T-helper 1 cell treated with Interleukin-12 subunit alpha and Interleukin-12 subunit beta and Interleukin-4 antibody, amounts not matched to agents 30 μg/mL and 1 μg/mL, for 36 hours (primary cell): ENCODE measurements around the gene HDDC2.

ENCODE experiments used
- H3K27ac Mint-ChIP-seq: one replicate; pipeline ENCODE4 v1.8.0; 2021; ENCODE audit warnings: mild to moderate bottlenecking, mixed read lengths
- H3K27me3 Mint-ChIP-seq: one replicate; pipeline ENCODE4 v1.8.0; 2021; ENCODE audit warnings: low read depth, mixed read lengths
- H3K36me3 Mint-ChIP-seq: one replicate; pipeline ENCODE4 v1.8.0; 2021; ENCODE audit warnings: low read depth, mixed read lengths
- H3K4me1 Mint-ChIP-seq: one replicate; pipeline ENCODE4 v1.8.0; 2021; ENCODE audit warnings: low read depth, mixed read lengths
- H3K4me3 Mint-ChIP-seq: one replicate; pipeline ENCODE4 v1.8.0; 2021; ENCODE audit warnings: mild to moderate bottlenecking, moderate library complexity, mixed read lengths
- H3K9me3 Mint-ChIP-seq: one replicate; pipeline ENCODE4 v1.8.0; 2021; ENCODE audit warnings: mixed read lengths

The HDDC2 gene

GRCh38 chr6:125301435-125302391, at the start of gene HDDC2:
TSS of gene HDDC2 (minus strand) at chr6:125301967. CDS start at chr6:125301932, 35 bp downstream.
- peaks cover 25% of the 10 kb centered on the region for H3K36me3 Mint-ChIP-seq
- peak within 1 kb of the TSS; percentile 90 for H3K27ac Mint-ChIP-seq
- peaks cover 24% of the 10 kb centered on the region for H3K27me3 Mint-ChIP-seq
- no peaks in the 10 kb centered on the region for H3K9me3 Mint-ChIP-seq
- peaks cover 38% of the 10 kb centered on the region for H3K4me1 Mint-ChIP-seq
- H3K4me3 Mint-ChIP-seq = peak within 1 kb of the TSS; percentile 94

GRCh38 chr6:125346926-125347563, 45.3 kb upstream of the HDDC2 start:
- Mint-ChIP-seq H3K4me3 (no peak overlapping the region), H3K36me3 (no peaks in the 10 kb centered on the region), H3K27ac (no peak overlapping the region), H3K9me3 (no peaks in the 10 kb centered on the region), H3K4me1 (no peaks in the 10 kb centered on the region), H3K27me3 (peaks cover 3% of the 10 kb centered on the region)

- Mint-ChIP-seq H3K27ac (peak overlapping the region; percentile 17), H3K4me1 (no peaks in the 10 kb centered on the region), H3K27me3 (peaks cover 6% of the 10 kb centered on the region)
Measured at GRCh38 chr6:125346201-125346925, 44.6 kb upstream of the HDDC2 start.

GRCh38 chr6:125341460-125341859, 39.7 kb upstream of the HDDC2 start:
- H3K36me3 Mint-ChIP-seq = no peaks in the 10 kb centered on the region
- H3K27ac Mint-ChIP-seq = no peak overlapping the region
- no peak overlapping the region for H3K4me3 Mint-ChIP-seq
- H3K27me3 Mint-ChIP-seq = peaks cover 19% of the 10 kb centered on the region
- H3K4me1 Mint-ChIP-seq = no peaks in the 10 kb centered on the region
- no peaks in the 10 kb centered on the region for H3K9me3 Mint-ChIP-seq

More at GRCh38 chr6:125346201-125346925, 44.6 kb upstream of the HDDC2 start:
- H3K4me3 Mint-ChIP-seq = peak overlapping the region; percentile 28
- no peaks in the 10 kb centered on the region for H3K9me3 Mint-ChIP-seq
- H3K36me3 Mint-ChIP-seq = no peaks in the 10 kb centered on the region

GRCh38 chr6:125340991-125341390, 39.2 kb upstream of the HDDC2 start:
- no peaks in the 10 kb centered on the region for H3K36me3 Mint-ChIP-seq
- no peaks in the 10 kb centered on the region for H3K4me1 Mint-ChIP-seq
- H3K9me3 Mint-ChIP-seq = no peaks in the 10 kb centered on the region
- H3K27ac Mint-ChIP-seq = no peak overlapping the region
- H3K27me3 Mint-ChIP-seq = peaks cover 21% of the 10 kb centered on the region
- H3K4me3 Mint-ChIP-seq = no peak overlapping the region

- Mint-ChIP-seq H3K27ac (no peak overlapping the region), H3K27me3 (peaks cover 28% of the 10 kb centered on the region), H3K9me3 (no peaks in the 10 kb centered on the region), H3K4me3 (no peak overlapping the region), H3K4me1 (no peaks in the 10 kb centered on the region), H3K36me3 (no peaks in the 10 kb centered on the region)
Measured at GRCh38 chr6:125340175-125340835, 38.5 kb upstream of the HDDC2 start.

GRCh38 chr6:125339653-125340052, 37.9 kb upstream of the HDDC2 start:
- H3K36me3 Mint-ChIP-seq = no peaks in the 10 kb centered on the region
- H3K9me3 Mint-ChIP-seq = no peaks in the 10 kb centered on the region
- H3K27ac Mint-ChIP-seq = no peak overlapping the region
- peaks cover 30% of the 10 kb centered on the region for H3K27me3 Mint-ChIP-seq
- no peaks in the 10 kb centered on the region for H3K4me1 Mint-ChIP-seq
- H3K4me3 Mint-ChIP-seq = no peak overlapping the region

GRCh38 chr6:125338381-125338780, 36.6 kb upstream of the HDDC2 start:
- H3K4me1 Mint-ChIP-seq = no peaks in the 10 kb centered on the region
- no peaks in the 10 kb centered on the region for H3K36me3 Mint-ChIP-seq
- no peaks in the 10 kb centered on the region for H3K9me3 Mint-ChIP-seq
- no peak overlapping the region for H3K4me3 Mint-ChIP-seq
- H3K27me3 Mint-ChIP-seq = peaks cover 30% of the 10 kb centered on the region
- no peak overlapping the region for H3K27ac Mint-ChIP-seq

GRCh38 chr6:125337706-125338105, 35.9 kb upstream of the HDDC2 start:
- no peak overlapping the region for H3K27ac Mint-ChIP-seq
- no peaks in the 10 kb centered on the region for H3K36me3 Mint-ChIP-seq
- peaks cover 35% of the 10 kb centered on the region for H3K27me3 Mint-ChIP-seq
- no peak overlapping the region for H3K4me3 Mint-ChIP-seq
- H3K9me3 Mint-ChIP-seq = no peaks in the 10 kb centered on the region
- H3K4me1 Mint-ChIP-seq = no peaks in the 10 kb centered on the region

GRCh38 chr6:125332664-125333063, 30.9 kb upstream of the HDDC2 start:
- no peaks in the 10 kb centered on the region for H3K4me1 Mint-ChIP-seq
- no peaks in the 10 kb centered on the region for H3K36me3 Mint-ChIP-seq
- H3K9me3 Mint-ChIP-seq = no peaks in the 10 kb centered on the region
- no peak overlapping the region for H3K4me3 Mint-ChIP-seq
- peaks cover 50% of the 10 kb centered on the region for H3K27me3 Mint-ChIP-seq
- H3K27ac Mint-ChIP-seq = no peak overlapping the region

GRCh38 chr6:125325586-125325985, 23.8 kb upstream of the HDDC2 start:
- no peaks in the 10 kb centered on the region for H3K4me1 Mint-ChIP-seq
- H3K27me3 Mint-ChIP-seq = peaks cover 49% of the 10 kb centered on the region
- no peak overlapping the region for H3K4me3 Mint-ChIP-seq

GRCh38 chr6:125323376-125323775, 21.6 kb upstream of the HDDC2 start:
- Mint-ChIP-seq H3K4me3 (no peak overlapping the region), H3K27me3 (peaks cover 34% of the 10 kb centered on the region), H3K27ac (no peak overlapping the region), H3K9me3 (no peaks in the 10 kb centered on the region), H3K36me3 (no peaks in the 10 kb centered on the region), H3K4me1 (no peaks in the 10 kb centered on the region)

More at GRCh38 chr6:125325586-125325985, 23.8 kb upstream of the HDDC2 start:
- Mint-ChIP-seq H3K9me3 (no peaks in the 10 kb centered on the region), H3K36me3 (no peaks in the 10 kb centered on the region), H3K27ac (no peak overlapping the region)

GRCh38 chr6:125316621-125317020, 14.9 kb upstream of the HDDC2 start:
- Mint-ChIP-seq H3K4me1 (no peaks in the 10 kb centered on the region), H3K9me3 (no peaks in the 10 kb centered on the region), H3K36me3 (no peaks in the 10 kb centered on the region)

GRCh38 chr6:125315548-125315947, 13.8 kb upstream of the HDDC2 start:
- Mint-ChIP-seq H3K27ac (no peak overlapping the region), H3K4me3 (no peak overlapping the region), H3K9me3 (no peaks in the 10 kb centered on the region), H3K4me1 (no peaks in the 10 kb centered on the region), H3K27me3 (peaks cover 15% of the 10 kb centered on the region), H3K36me3 (no peaks in the 10 kb centered on the region)

More at GRCh38 chr6:125316621-125317020, 14.9 kb upstream of the HDDC2 start:
- Mint-ChIP-seq H3K27ac (no peak overlapping the region), H3K4me3 (no peak overlapping the region), H3K27me3 (peaks cover 12% of the 10 kb centered on the region)
